Prostate gland (tissue), 2 donors: ENCODE measurements around the gene ROR1.

Experiments used
- CTCF ChIP-seq, 4 experiments: fragments of 200-600 bp in 2 of 4; fragments of 450-650 bp in 2 of 4; sonication (generic) in 2 of 4; IDR thresholded peaks; 1 replicate in 3 of 4; 2 replicates in 1 of 4; pipeline ENCODE4 v1.5.1; 2016 to 2019; ENCODE audit warnings: antibody characterized with exemption in 4 of 4, mild to moderate bottlenecking in 2 of 4, moderate library complexity in 2 of 4
- POLR2A ChIP-seq: fragments of 450-650 bp; IDR thresholded peaks from one replicate; pipeline ENCODE4 v1.6.1; 2016; ENCODE audit warnings: antibody characterized with exemption, mild to moderate bottlenecking

DNA sequence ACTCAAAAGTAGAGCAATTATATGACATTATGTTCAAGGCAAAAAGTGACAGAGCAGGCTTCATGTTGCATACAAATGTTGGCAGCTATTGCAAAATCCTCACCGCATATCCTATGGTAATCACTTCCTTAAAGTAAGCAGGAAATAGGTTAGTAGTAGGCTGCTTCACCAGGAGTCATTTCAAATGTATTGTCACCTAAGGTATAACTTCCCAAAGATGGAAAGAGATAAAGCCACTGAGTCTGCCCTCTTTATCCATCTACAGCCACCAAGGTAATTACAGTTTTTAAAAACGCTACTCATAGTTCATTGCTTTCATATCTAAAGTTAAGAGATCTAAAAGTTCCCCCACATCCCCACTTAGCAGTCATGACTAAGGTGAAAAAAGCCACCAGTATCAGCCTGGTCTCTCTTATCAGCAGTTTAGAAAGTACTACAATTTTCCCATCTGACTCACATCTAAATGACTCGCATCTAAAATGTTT, 398.0 kb downstream of the ROR1 start:
- TF ChIP-seq CTCF (IDR thresholded peaks at IDR 0.05): no peak
- no peak for TF ChIP-seq POLR2A
